Activated T-helper 2 cell treated with anti-CD3 and anti-CD28 coated beads, Interferon-gamma antibody, Interleukin-2, Interleukin-4, amounts not matched to agents 10 μg/mL and 5 μg/mL and 100 μg/mL, durations not matched to agents 14 hours and 24 hours and 36 hours (primary cell): Measurements from ENCODE around the gene PDIK1L. TPM values are rescaled to one million over a fixed set of nuclear protein-coding genes. Genes with fewer than 3 reads are reported as not detected.
A peak's percentile ranks its signal among the peaks of the same experiment; 100 is the strongest.

ENCODE experiments used
- DNase-seq: peaks from one replicate; pipeline ENCODE4 v3.0.0; 2021; ENCODE audit warnings: low spot score
- H3K27ac Mint-ChIP-seq: one replicate; pipeline ENCODE4 v1.8.0; 2021; ENCODE audit warnings: mixed read lengths
- H3K27me3 Mint-ChIP-seq: one replicate; pipeline ENCODE4 v1.8.0; 2021; ENCODE audit warnings: low read depth, mixed read lengths
- H3K36me3 Mint-ChIP-seq: one replicate; pipeline ENCODE4 v1.8.0; 2021; ENCODE audit warnings: low read depth, mixed read lengths
- H3K4me1 Mint-ChIP-seq: one replicate; pipeline ENCODE4 v1.8.0; 2021; ENCODE audit warnings: low read depth, mixed read lengths
- H3K4me3 Mint-ChIP-seq: one replicate; pipeline ENCODE4 v1.8.0; 2021; ENCODE audit warnings: low read depth, mild to moderate bottlenecking, moderate library complexity, mixed read lengths
- H3K9me3 Mint-ChIP-seq: one replicate; pipeline ENCODE4 v1.8.0; 2021; ENCODE audit warnings: mixed read lengths
- intact Hi-C: fragments of 100-400 bp; cut with micrococcal nuclease; formaldehyde crosslinking; loops from one replicate; pipeline ENCODE4 v1.15.1; 2023
- total RNA-seq: library from RNA; stranded (reverse); gene quantifications from 2 replicates; pipeline ENCODE4 v1.2.3, GENCODE V29; 2022

Gene PDIK1L
- total RNA-seq = 15.2 and 17.2 TPM in 2 replicates

DNA sequence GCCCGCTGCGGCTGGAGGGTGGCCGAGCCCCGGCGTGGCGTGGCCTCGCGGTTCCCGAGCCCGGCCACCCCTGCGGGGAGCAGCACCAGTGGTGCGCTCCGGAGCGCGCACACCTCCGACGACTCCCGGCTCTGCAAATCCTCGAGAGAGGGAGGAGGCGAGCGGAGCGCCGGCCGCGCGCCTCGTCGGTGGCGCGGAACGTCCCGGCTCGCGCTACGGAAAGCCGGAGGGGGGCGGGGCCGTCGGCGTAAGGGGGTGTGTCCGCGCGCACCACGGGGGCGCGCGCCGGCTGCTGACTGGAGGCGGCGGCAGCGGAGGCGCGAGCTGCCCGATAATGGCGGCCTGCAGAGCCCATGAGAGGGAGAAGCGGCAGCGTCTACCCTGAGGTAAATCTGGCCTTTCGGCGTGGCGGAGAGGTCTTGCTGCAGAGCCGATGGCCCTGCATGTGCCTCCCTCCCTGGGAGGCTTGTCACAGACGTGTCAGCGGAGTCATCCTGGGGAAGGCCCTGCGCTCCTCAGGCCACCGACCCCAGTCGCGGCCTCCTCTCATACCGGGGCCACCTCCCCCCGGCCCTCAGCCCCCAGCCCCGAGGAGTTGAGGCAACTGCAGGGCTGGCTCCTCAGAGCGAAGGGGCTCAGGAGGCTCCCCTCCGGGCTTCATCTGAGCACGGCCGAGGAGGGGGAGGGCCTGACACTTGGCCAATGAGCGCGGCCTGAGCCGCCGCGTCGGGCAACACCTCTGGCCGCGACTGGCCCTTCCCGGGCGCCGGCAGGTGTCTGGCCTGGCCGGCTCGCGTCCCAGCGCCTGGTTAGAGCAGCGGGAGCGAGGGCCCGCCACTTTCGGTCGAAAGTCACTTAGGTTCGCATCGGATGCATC is at the start of gene PDIK1L:
PDIK1L (plus strand) TSS at position 295 of the 877 bp plus-strand sequence. CDS start 2,485 bp downstream, outside the sequence.
- Mint-ChIP-seq H3K36me3 (peaks cover 16% of the 10 kb centered on the region), H3K27ac (peak within 1 kb of the TSS; percentile 92), H3K27me3 (no peaks in the 10 kb centered on the region), H3K4me3 (peak within 1 kb of the TSS; percentile 96), H3K9me3 (no peaks in the 10 kb centered on the region), H3K4me1 (peaks cover 29% of the 10 kb centered on the region)
- intact Hi-C loops = loop anchor here (1.0 to 2.0 kb wide), 4 partner anchors 15 to 123 kb away; partner anchors contain the start of genes CEP85 and PAFAH2
- DNase-seq = peak; percentile 90

DNA sequence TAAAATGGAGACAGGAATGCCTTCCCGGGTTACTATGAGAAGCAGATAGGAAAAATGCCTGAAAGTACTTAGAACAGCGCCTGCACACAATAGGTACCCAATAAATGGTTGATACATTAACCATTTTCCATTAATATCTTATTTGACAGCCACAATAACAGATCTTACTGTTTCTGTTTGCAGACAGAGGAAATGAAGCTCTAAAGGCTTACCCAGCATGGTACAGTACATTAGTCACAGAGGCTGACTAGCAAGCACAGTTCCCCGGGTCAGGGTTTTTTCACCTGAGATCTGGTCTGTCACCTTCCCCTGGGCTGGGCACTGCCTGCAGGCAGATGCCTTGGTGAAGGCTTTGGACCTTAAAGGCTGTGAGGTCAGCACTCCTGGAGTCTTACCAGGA is 47.1 kb upstream of the PDIK1L start:
- DNase-seq = no peak
- Mint-ChIP-seq H3K9me3 (no peaks in the 10 kb centered on the region), H3K36me3 (no peaks in the 10 kb centered on the region), H3K4me3 (no peak overlapping the region), H3K27ac (no peak overlapping the region), H3K4me1 (no peaks in the 10 kb centered on the region), H3K27me3 (peaks cover 28% of the 10 kb centered on the region)
- intact Hi-C loops = no loop called here

DNA sequence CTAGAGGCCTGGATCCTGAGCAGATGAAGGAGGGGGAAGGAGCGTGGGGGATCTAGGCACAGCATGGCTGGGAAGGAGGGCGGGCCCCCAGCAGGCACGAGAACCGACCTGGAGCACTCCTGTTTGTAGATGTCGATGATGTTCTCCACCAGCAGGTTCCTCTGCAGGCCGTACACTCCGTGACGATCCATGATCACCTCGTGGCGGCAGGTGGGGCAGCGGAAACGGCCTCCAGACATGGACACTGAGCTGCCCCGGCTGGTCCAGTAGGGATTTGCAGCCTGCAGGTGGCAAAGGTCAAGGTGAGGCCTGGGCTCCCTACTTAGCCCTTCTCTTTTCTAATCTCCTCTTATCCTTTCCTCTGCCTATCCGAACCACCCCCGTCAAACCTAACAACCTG is 45.5 kb upstream of the PDIK1L start:
- intact Hi-C loops = no loop called here
- H3K36me3 Mint-ChIP-seq = no peaks in the 10 kb centered on the region
- no peaks in the 10 kb centered on the region for H3K4me1 Mint-ChIP-seq
- DNase-seq = no peak
- H3K9me3 Mint-ChIP-seq = no peaks in the 10 kb centered on the region
- peaks cover 31% of the 10 kb centered on the region for H3K27me3 Mint-ChIP-seq
- H3K4me3 Mint-ChIP-seq = no peak overlapping the region
- no peak overlapping the region for H3K27ac Mint-ChIP-seq

DNA sequence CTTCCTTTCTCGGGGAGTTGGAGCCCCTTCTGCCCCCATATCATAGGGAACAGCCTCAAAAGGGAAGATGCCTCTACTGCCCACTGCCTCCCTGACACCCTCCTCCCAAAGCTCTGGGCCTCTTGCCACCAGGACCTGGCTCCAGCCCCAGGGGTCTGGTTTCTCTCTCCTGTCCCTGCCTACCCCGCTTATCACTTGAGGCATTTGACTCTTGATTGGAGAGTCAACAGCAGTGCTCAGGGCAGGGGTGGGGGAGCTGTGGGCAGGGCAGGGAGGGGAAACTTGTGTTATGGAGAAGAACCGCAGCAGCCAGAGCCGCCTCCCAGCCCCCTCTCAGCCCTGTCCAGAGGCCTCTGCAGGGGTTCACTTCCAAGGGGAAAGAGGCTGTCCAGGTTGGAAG is 44.8 kb upstream of the PDIK1L start:
- no peaks in the 10 kb centered on the region for H3K4me1 Mint-ChIP-seq
- H3K27me3 Mint-ChIP-seq = peaks cover 29% of the 10 kb centered on the region

DNA sequence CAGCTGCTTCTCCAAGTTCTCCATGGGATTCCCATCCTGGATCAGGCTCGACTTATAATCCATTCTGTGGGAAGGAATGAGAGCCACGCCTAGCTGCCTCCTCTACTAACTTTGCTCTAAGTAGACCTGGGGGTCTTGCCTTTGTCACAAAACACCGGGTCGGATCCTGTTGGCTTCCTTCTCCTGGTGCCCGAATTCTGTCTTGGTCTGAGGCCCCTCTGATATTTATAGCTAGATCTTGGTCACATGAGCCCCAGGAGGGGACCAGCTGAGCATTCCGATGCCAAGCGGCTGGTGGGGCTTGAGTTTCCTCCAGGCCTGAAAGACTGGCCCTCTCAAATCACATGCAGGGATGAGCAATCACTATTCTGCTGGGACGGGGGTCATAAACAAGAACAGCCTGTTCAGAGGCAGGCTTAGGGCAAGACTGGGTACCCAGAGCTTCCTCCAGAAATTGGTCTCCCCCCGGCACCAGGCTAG is 44.2 kb upstream of the PDIK1L start, which contains the start of gene TRIM63:
TRIM63 (minus strand) TSS at position 199 of the 480 bp plus-strand sequence; CDS start at position 63, 136 bp downstream.
- DNase-seq = no peak
- Mint-ChIP-seq H3K4me3 (no peak within 1 kb of the TSS), H3K36me3 (no peaks in the 10 kb centered on the region), H3K27ac (no peak within 1 kb of the TSS), H3K9me3 (no peaks in the 10 kb centered on the region), H3K27me3 (peaks cover 35% of the 10 kb centered on the region), H3K4me1 (no peaks in the 10 kb centered on the region)
- intact Hi-C loops = no loop called here

More for the DNA sequence above, 44.8 kb upstream of the PDIK1L start:
- intact Hi-C loops = no loop called here
- no peak for DNase-seq
- Mint-ChIP-seq H3K4me3 (no peak overlapping the region), H3K9me3 (no peaks in the 10 kb centered on the region), H3K36me3 (no peaks in the 10 kb centered on the region), H3K27ac (no peak overlapping the region)

DNA sequence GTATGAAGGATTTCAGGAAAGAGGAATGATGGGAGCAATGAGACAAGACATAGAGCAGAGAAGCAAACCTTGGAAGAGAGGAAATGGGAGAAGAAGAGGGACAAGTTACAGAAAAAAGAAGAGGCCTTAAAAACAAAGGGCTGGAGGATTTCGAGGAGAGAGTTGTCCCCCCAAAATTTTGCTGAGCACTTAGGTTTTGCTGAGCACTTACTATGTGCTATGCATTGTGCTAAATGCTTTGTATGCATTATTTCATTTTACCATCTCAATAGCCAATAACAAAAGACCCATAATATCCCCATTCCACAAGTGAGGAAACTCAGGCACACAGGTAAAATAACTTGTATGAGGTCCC is 41.7 kb upstream of the PDIK1L start:
- no peak for DNase-seq
- H3K4me1 Mint-ChIP-seq = no peaks in the 10 kb centered on the region
- no peak overlapping the region for H3K27ac Mint-ChIP-seq
- H3K9me3 Mint-ChIP-seq = no peaks in the 10 kb centered on the region
- H3K27me3 Mint-ChIP-seq = peaks cover 37% of the 10 kb centered on the region
- no peak overlapping the region for H3K4me3 Mint-ChIP-seq
- intact Hi-C loops = no loop called here
- no peaks in the 10 kb centered on the region for H3K36me3 Mint-ChIP-seq

DNA sequence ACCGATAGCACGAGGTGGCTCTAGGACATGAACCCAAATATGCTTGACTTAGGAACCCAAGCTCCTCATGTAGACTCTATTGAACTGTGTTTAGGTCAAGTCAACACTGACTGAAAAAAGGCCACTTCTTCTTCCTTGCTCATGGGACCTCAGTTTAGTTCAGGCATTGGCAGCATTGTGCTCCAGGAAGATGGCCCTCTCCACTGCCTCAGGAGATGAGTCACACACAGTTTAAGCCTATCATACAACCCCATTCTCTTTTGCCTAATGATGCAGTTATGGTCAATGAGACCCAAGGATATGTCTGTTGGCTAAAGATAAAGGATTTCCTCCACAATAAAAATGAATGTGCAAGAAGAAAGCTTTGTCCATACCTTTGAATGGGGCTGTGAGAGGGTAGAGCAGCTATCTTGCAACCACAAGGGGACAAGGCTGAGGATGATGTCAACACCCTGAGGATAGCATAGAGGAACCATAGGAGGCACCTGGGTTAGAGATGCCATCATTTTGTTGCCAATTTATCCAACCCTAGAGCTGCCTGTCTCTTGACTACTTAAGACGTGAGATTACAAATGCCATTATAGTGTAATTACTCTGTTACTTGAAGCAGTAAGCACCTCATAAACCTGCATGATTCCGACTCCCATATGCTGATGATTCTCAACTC is 41.2 kb upstream of the PDIK1L start:
- no peak overlapping the region for H3K27ac Mint-ChIP-seq
- no peak for DNase-seq
- H3K9me3 Mint-ChIP-seq = no peaks in the 10 kb centered on the region
- H3K4me3 Mint-ChIP-seq = no peak overlapping the region
- H3K27me3 Mint-ChIP-seq = peaks cover 39% of the 10 kb centered on the region
- intact Hi-C loops = no loop called here
- peaks cover under 1% of the 10 kb centered on the region for H3K4me1 Mint-ChIP-seq
- no peaks in the 10 kb centered on the region for H3K36me3 Mint-ChIP-seq

DNA sequence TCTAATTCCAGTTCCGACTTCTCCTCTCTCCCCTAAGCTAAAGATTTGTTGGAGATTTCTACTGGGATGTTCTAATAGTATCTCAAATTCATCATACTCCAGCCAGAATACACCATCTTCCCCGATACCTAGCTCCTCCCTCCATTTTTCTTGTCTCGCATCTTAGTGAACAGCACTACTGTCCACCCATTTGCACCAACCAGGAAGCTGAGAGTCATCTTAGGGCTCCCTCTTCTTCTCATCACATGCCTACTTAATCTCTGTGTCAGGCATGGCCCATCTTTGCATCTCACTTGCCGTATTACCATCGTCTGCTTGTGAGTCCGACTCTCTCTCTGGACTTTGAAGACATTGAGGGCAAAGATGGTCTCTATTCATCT is 40.7 kb upstream of the PDIK1L start:
- H3K4me3 Mint-ChIP-seq = no peak overlapping the region
- H3K36me3 Mint-ChIP-seq = no peaks in the 10 kb centered on the region

DNA sequence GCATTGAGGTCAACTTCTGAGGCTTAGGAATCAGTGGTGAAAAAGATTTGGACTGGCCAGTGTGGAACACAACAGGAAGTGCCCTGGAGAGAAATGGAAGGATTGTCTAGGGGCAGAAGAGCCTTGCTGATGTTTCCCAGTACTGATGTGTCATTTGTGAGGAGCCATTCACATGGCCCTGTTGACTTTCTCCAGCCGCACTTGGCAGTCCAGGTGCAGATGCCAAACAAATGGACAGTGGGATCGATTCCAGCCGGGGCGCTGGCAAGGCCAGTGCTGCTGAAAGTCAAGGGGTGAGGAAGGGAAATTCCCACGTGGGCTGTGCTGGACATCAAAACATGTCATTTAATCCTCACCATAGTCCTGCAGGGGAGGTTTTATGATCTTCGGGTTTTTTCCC is 39.3 kb upstream of the PDIK1L start:
- Mint-ChIP-seq H3K36me3 (no peaks in the 10 kb centered on the region), H3K4me1 (peaks cover 11% of the 10 kb centered on the region), H3K4me3 (no peak overlapping the region), H3K27ac (no peak overlapping the region), H3K27me3 (peaks cover 46% of the 10 kb centered on the region), H3K9me3 (no peaks in the 10 kb centered on the region)
- no peak for DNase-seq
- intact Hi-C loops = no loop called here

More for the DNA sequence above, 40.7 kb upstream of the PDIK1L start:
- intact Hi-C loops = no loop called here
- DNase-seq = no peak
- peaks cover 41% of the 10 kb centered on the region for H3K27me3 Mint-ChIP-seq
- no peak overlapping the region for H3K27ac Mint-ChIP-seq
- no peaks in the 10 kb centered on the region for H3K9me3 Mint-ChIP-seq
- peaks cover 5% of the 10 kb centered on the region for H3K4me1 Mint-ChIP-seq

DNA sequence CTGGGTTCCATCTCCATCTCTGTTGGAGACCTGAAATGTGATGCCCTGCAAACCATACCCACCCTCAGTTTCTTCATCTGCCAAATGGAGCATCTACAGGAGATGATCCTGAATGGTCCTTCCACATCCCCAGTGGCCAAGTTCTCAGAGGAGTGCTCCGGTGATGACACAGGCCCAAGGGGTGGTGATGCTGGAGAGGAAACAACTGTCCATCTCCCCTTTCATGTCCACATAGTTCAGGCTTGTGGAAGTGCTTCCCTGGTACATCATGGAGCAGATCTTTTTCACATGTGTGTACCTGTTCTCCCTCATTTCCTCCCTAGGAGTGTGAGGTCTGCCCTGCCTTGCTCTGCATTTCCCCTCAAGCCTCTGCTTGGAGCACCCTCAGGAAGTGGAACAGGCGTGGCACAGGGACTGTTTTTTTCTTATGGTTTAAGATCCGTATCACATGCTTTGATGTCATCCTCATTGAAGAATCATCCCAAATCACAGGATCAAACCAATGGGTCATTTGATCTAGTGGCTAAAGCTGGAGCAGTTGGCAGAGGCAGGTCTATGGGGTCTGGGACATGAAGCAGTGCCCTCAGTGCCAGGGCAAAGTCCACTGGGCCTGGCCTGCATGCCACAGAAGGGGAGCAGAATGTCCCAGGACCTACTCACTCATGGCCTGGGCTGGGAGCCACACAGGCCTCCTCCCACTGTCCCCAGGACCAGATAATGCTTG is 36.0 kb upstream of the PDIK1L start:
- no peak overlapping the region for H3K27ac Mint-ChIP-seq
- DNase-seq = no peak
- intact Hi-C loops = no loop called here
- H3K27me3 Mint-ChIP-seq = peaks cover 50% of the 10 kb centered on the region
- no peak overlapping the region for H3K4me3 Mint-ChIP-seq
- H3K4me1 Mint-ChIP-seq = peaks cover 11% of the 10 kb centered on the region
- no peaks in the 10 kb centered on the region for H3K36me3 Mint-ChIP-seq
- no peaks in the 10 kb centered on the region for H3K9me3 Mint-ChIP-seq

DNA sequence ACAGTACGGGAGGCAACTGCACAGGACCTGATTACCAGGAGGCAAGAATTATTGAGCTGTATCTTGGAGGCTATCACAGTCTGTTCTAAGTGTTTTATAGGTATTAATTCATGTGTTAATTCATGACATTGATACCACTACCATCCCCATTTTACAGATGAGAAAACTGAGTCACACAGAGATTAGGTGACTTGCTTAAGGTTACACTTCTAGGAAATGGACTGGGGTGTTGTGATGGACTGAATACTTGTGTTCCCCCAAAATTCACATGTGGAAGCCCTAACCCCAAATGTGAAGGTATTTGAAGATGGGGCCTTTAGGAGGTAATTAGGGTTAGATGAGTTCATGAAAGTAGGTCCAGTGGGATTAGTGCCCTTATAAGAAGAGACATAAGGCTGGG is 34.1 kb upstream of the PDIK1L start:
- Mint-ChIP-seq H3K4me1 (peaks cover 11% of the 10 kb centered on the region), H3K9me3 (no peaks in the 10 kb centered on the region), H3K36me3 (no peaks in the 10 kb centered on the region), H3K4me3 (no peak overlapping the region), H3K27ac (no peak overlapping the region), H3K27me3 (peaks cover 38% of the 10 kb centered on the region)
- DNase-seq = no peak
- intact Hi-C loops = no loop called here

DNA sequence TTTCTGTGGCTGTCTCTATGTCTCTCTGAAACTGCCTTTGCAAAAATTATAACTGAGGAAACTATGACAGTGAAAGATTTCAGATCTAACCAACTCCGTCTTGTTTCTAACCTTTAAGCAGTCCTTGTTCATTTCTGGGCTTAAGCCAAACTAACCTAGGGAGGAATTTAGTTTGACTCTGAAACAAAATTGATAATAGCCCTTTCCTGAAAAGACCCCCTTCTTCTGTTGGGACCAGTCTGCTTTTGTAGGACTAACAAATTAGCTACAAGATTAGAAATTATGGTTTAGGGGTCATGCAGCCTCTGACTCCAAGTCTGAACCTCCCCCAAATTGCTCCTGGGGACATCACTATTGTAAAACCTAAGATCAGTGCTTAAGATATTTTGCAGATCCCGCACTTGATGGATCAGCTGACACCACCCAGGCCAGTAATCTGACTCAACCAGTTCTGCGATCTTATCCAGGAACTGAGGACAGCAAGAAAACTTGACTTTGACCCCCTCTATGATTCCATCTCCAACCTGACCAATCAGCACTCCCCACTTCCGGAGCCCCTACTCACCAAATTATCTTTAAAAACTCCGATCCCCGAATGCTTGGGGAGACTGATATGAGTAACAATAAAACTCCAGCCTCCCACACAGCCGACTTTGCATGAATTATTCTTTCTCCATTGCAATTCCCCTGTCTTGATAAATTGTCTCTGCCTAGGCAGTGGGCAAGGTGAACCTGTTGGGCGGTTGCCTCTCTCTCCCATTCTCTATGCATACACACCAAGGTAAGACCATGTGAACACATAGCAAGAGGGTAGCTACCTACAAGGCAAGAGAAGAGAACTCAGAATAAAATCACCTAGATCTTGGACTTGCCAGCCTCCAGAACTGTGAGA is 33.1 kb upstream of the PDIK1L start:
- DNase-seq = no peak
- Mint-ChIP-seq H3K4me3 (no peak overlapping the region), H3K27me3 (peaks cover 38% of the 10 kb centered on the region), H3K36me3 (no peaks in the 10 kb centered on the region), H3K27ac (no peak overlapping the region), H3K4me1 (peaks cover 11% of the 10 kb centered on the region), H3K9me3 (no peaks in the 10 kb centered on the region)
- intact Hi-C loops = no loop called here
